Cardiac ventricle fibroblast (primary cell): ENCODE measurements around the gene TMEM30A. TPM values are rescaled to one million over a fixed set of nuclear protein-coding genes. Genes with fewer than 3 reads are reported as not detected.

Experiments used
- total RNA-seq: library from RNA; depleted of rRNA; stranded (reverse); fragments of >200 nt; gene quantifications from 2 replicates; pipeline ENCODE4 v1.2.3, GENCODE V29; 2015

The TMEM30A gene
- total RNA-seq, result 82.9 and 91.3 TPM in 2 replicates

GRCh38 chr6:75284632-75285282 lies at the start of gene TMEM30A:
TMEM30A (minus strand) TSS chr6:75284792; CDS start chr6:75284638, 154 bp downstream.

GRCh38 chr6:75243333-75244062 lies 41.1 kb downstream of the TMEM30A start, which contains the start of gene COX7A2:
COX7A2 (minus strand) TSS chr6:75243801; CDS start chr6:75243734, 67 bp downstream.

DNA sequence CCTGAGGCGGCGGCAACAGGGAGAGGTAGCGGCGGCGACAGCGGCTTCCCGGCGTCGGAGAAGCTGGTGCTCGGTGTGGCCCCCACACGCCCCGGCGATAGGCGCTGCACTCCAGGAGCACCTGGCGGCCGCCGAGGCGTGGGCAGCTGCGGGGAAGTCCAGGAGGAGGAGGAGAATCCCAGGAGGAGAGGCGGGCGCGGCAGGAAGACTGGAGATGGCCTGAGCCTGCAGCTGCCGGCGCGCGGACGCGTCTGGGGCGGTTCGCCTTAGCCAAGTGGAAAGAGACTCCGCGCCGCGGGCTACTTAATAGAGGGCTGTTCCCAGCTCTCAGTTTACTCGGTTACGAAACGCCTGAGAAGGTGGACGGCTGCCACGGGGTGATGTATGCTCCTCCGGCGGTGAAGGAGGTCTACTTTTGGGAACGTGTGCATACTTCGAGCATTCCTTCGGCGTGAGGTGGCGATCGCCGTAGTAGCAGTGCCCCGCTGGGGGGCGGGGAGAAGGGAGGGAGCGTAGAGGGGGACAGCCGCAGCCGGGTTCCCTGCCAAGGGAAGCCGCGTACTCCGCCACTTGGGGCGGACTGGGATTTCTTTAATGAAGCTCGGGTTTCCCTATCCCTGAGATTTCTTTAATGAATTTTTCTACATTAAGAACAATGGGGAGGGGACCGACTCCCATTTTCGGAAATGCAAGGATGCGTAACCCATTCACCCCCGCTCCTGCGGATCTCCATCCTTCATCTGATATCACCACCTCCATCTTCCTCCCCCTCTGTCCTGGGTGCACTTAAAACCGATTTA lies 78.6 kb downstream of the TMEM30A start, which contains the start of gene COL12A1:
COL12A1 (minus strand) TSS at position 278 of the 800 bp plus-strand sequence. CDS start 3,261 bp downstream, outside the sequence.

Other genes with a start within 250 kb of the TMEM30A start
- gene COL12A1, start 78.7 kb downstream of the TMEM30A start, total RNA-seq, result 118 and 138 TPM in 2 replicates
- gene COX7A2, start 41.0 kb downstream of the TMEM30A start, total RNA-seq, result 130 and 157 TPM in 2 replicates
- 0.69 and 1.1 TPM in 2 replicates for gene FILIP1, start 209.0 kb upstream of the TMEM30A start, total RNA-seq